Neural cell (in vitro differentiated cells): ENCODE results near the gene MYO9B.

Source experiments
- CTCF ChIP-seq: fragments of 450-650 bp; IDR thresholded peaks from 2 replicates; pipeline ENCODE4 v1.5.1; 2014; ENCODE audit warnings: antibody characterized with exemption, mild to moderate bottlenecking, moderate library complexity; ENCODE audit not compliant: poor library complexity, severe bottlenecking
- EZH2 ChIP-seq: fragments of 200-600, 300-800 bp; shearing (Covaris generic), sonication (generic); IDR thresholded peaks from 2 replicates; pipeline ENCODE4 v1.6.1; 2014; ENCODE audit warnings: antibody characterized with exemption, low read length, borderline replicate concordance, mild to moderate bottlenecking; ENCODE audit not compliant: insufficient read depth, poor library complexity, severe bottlenecking
- SMC3 ChIP-seq: fragments of 450-650 bp; conservative IDR thresholded peaks from 2 replicates; pipeline ENCODE4 v1.6.1; 2014; ENCODE audit warnings: antibody characterized with exemption, mild to moderate bottlenecking, moderate library complexity; ENCODE audit not compliant: poor library complexity
- TAF1 ChIP-seq: IDR thresholded peaks from 2 replicates; pipeline ENCODE4 v1.6.1; 2012; ENCODE audit warnings: low read depth

- no peak for TF ChIP-seq EZH2
- TF ChIP-seq CTCF = no peak
- TF ChIP-seq SMC3 = no peak
- no peak for TF ChIP-seq TAF1
Measured at GRCh38 chr19:17200408-17201079, 125.0 kb downstream of the MYO9B start.
